HCT116 (cell line): Measurements from ENCODE around the gene COA1. TPM values are rescaled to one million over a fixed set of nuclear protein-coding genes. Genes with fewer than 3 reads are reported as not detected.

ENCODE experiments used
- ATAC-seq: fragments of 200-7000 bp; cut with Tn5 transposase; 2 replicates; pipeline ENCODE4 v1.9.1; 2020; ENCODE audit warnings: mild to moderate bottlenecking, moderate library complexity
- BruUV-seq: library from RNA; stranded (reverse); fragments of 400-500 nt; replicated peaks from 2 replicates; lab custom pipeline; 2021; lab: Mats Ljungman, UMichigan
- CTCF ChIA-PET: fragments of 300-600 bp; sonication (Branson Sonifier 250); formaldehyde crosslinking; loops from one replicate; lab custom pipeline; 2021; ENCODE audit warnings: antibody characterized with exemption; lab: Charles Lee
- POLR2A ChIA-PET: fragments of 300-600, 350-600 bp; sonication (Branson Sonifier 250); formaldehyde crosslinking; loops from one replicate; lab custom pipeline; 2021; ENCODE audit warnings: antibody characterized with exemption; lab: Charles Lee
- RAD21 ChIA-PET, 2 experiments: fragments of 300-600 bp; sonication (Branson Sonifier 250); formaldehyde crosslinking; loops; one replicate each; lab custom pipeline; 2023; ENCODE audit warnings: low total read pairs in 2 of 2; ENCODE audit not compliant: uncharacterized antibody in 2 of 2, unreplicated experiment in 2 of 2, low non-redundant PET in 1 of 2; lab: Charles Lee
- DNase-seq: peaks from one replicate; pipeline ENCODE4 v3.0.0-alpha.2; 2010; ENCODE audit warnings: low read depth, low spot score
- H2AFZ ChIP-seq: fragments of 200-600 bp; shearing (Covaris generic), sonication (generic); 2 replicates; pipeline ENCODE4 v1.6.1; 2017; ENCODE audit warnings: low read depth, mixed run types, mixed read lengths, antibody characterized with exemption, low read length; ENCODE audit not compliant: poor library complexity, severe bottlenecking
- H3K27ac ChIP-seq: 2 replicates; pipeline ENCODE4 v1.5.1; 2012; ENCODE audit warnings: low read depth, low read length
- H3K27me3 ChIP-seq: fragments of 200-600 bp; sonication (generic); 2 replicates; pipeline ENCODE4 v1.6.1; 2016; ENCODE audit warnings: mixed run types, low read length, mixed read lengths; ENCODE audit not compliant: insufficient read depth
- H3K36me3 ChIP-seq, 2 experiments: fragments of 200-500 bp in 1 of 2; fragments of 200-600 bp in 1 of 2; sonication (Bioruptor generic) in 1 of 2; sonication (generic) in 1 of 2; 2 replicates each; pipeline versions ENCODE4 v1.5.1 to v1.6.1; 2014 to 2016; ENCODE audit warnings: low read length in 2 of 2, inconsistent platforms in 1 of 2, mixed read lengths in 1 of 2, mixed run types in 1 of 2; ENCODE audit not compliant: insufficient read depth in 2 of 2, control insufficient read depth in 1 of 2
- H3K4me1 ChIP-seq, 2 experiments: fragments of 200-600 bp in 1 of 2; sonication (generic) in 1 of 2; 2 replicates each; pipeline versions ENCODE4 v1.5.1 to v1.6.1; 2012 to 2017; ENCODE audit warnings: low read length in 2 of 2, inconsistent platforms in 1 of 2, mild to moderate bottlenecking in 1 of 2, mixed read lengths in 1 of 2, mixed run types in 1 of 2, moderate library complexity in 1 of 2; ENCODE audit not compliant: insufficient read depth in 2 of 2, control insufficient read depth in 1 of 2
- H3K4me2 ChIP-seq: fragments of 200-600 bp; sonication (generic); 2 replicates; pipeline ENCODE4 v1.6.1; 2017; ENCODE audit warnings: mixed run types, low read length, mixed read lengths
- H3K4me3 ChIP-seq, 2 experiments: fragments of 200-600 bp in 1 of 2; sonication (generic) in 1 of 2; replicated peaks in 1 of 2; 2 replicates each; pipeline ENCODE4 v1.5.1; 2011 to 2016; ENCODE audit warnings: low read length in 2 of 2, control low read depth in 1 of 2, low read depth in 1 of 2, mild to moderate bottlenecking in 1 of 2, mixed read lengths in 1 of 2, mixed run types in 1 of 2
- H3K79me2 ChIP-seq: fragments of 200-600 bp; sonication (generic); 2 replicates; pipeline ENCODE4 v1.6.1; 2017; ENCODE audit warnings: mild to moderate bottlenecking, mixed run types, low read length, moderate library complexity, mixed read lengths; ENCODE audit not compliant: insufficient read depth
- H3K9ac ChIP-seq: fragments of 200-600 bp; sonication (generic); 2 replicates; pipeline ENCODE4 v1.6.1; 2016; ENCODE audit warnings: low read length, mixed read lengths
- H3K9me2 ChIP-seq: fragments of 200-600 bp; sonication (generic), shearing (Covaris generic); 2 replicates; pipeline ENCODE4 v1.6.1; 2017; ENCODE audit warnings: mixed run types, mild to moderate bottlenecking, moderate library complexity; ENCODE audit not compliant: insufficient read depth
- H3K9me3 ChIP-seq, 2 experiments: fragments of 200-500 bp in 1 of 2; fragments of 200-600 bp in 1 of 2; sonication (Bioruptor generic) in 1 of 2; sonication (generic) in 1 of 2; 2 replicates each; pipeline ENCODE4 v1.6.1; 2014 to 2017; ENCODE audit warnings: low read length in 2 of 2, mixed read lengths in 2 of 2, inconsistent platforms in 1 of 2, low read depth in 1 of 2, mild to moderate bottlenecking in 1 of 2, mixed run types in 1 of 2, moderate library complexity in 1 of 2; ENCODE audit not compliant: control insufficient read depth in 1 of 2, insufficient read depth in 1 of 2
- H4K20me1 ChIP-seq: fragments of 200-600 bp; sonication (generic), shearing (Covaris generic); 2 replicates; pipeline ENCODE4 v1.6.1; 2017; ENCODE audit warnings: mixed run types, mild to moderate bottlenecking, moderate library complexity; ENCODE audit not compliant: insufficient read depth
- ELF1 ChIP-seq: IDR thresholded peaks from 2 replicates; pipeline ENCODE4 v1.6.1; 2012; ENCODE audit warnings: low read depth, borderline replicate concordance
- FOSL1 ChIP-seq: IDR thresholded peaks from 2 replicates; pipeline ENCODE4 v1.6.1; 2012; ENCODE audit warnings: low read depth
- JUND ChIP-seq: IDR thresholded peaks from 2 replicates; pipeline ENCODE4 v1.6.1; 2012
- POLR2A ChIP-seq: IDR thresholded peaks from 2 replicates; pipeline ENCODE4 v1.7.0; 2011; ENCODE audit warnings: borderline replicate concordance; ENCODE audit not compliant: insufficient read depth, insufficient read length; ENCODE audit errors: extremely low read depth
- RAD21 ChIP-seq: IDR thresholded peaks from 2 replicates; pipeline ENCODE4 v1.6.1; 2012; ENCODE audit warnings: low read depth, mild to moderate bottlenecking
- SP1 ChIP-seq: IDR thresholded peaks from 2 replicates; pipeline ENCODE4 v1.6.1; 2012; ENCODE audit warnings: low read depth
- TCF7L2 ChIP-seq: IDR thresholded peaks from 2 replicates; pipeline ENCODE4 v1.7.0; 2011; ENCODE audit warnings: borderline replicate concordance, inconsistent platforms; ENCODE audit not compliant: insufficient read depth, insufficient read length; ENCODE audit errors: extremely low read depth
- intact Hi-C: fragments of 100-400 bp; cut with micrococcal nuclease; formaldehyde crosslinking; loops from 2 replicates; pipeline ENCODE4 v1.10.0; 2022
- total RNA-seq: library from RNA; stranded (reverse); gene quantifications from one replicate; pipeline ENCODE4 v1.2.1, GENCODE V29; 2021; ENCODE audit not compliant: unreplicated experiment
- TF ChIP-seq, protein P1 (sequence below): IDR thresholded peaks from 2 replicates; pipeline ENCODE4 v1.6.1; 2012

Gene COA1
- total RNA-seq, 1 experiment from 2014 or later: 78.5 TPM

DNA sequence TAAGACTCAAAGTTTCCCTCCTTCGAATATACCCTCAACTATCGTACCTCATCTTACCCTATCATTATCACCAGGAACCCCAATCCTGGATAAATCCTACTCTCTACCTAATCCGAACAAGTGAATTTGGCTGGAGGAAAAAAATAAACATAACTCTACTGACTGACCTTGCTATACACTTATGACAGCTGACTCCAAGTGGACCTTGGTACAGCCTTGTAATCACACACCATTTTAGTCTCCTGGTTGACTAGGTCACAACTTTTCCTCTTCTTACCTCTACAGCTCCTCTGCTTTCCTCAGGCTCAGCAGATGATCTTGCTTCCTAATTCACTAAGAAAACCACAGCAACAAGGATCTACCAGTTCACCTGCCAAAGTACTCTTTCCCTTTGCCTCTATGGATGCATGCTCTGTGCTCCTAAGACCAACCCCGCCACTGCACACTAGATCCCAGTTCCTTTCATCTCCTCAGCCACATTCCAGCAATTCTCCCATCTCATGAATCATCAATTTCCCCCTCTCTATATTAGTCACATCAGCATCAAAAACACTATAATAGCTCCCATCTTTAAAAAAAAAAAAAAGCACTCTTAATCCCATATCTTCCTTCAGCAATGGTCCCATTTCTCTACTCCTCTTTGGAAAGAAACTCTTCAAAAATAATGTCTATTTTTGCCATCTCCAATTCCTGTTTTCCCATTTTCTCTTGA, 35.5 kb downstream of the COA1 start:
- H3K4me1 ChIP-seq: peaks cover 28 to 49% of the 10 kb centered on the region in 2 experiments
- ChIA-PET CTCF (interaction anchor here (1.5 kb wide), 1 partner anchor 111 kb away, joined by 11 read pairs; the partner anchor contains the start of gene STK17A), POLR2A (interaction anchor here (1.2 to 1.4 kb wide), 2 partner anchors 36 to 111 kb away, joined by 4 to 15 read pairs; partner anchors contain the start of genes COA1 and STK17A), RAD21 (interaction anchor here (1.1 to 1.9 kb wide), 2 partner anchors 111 kb away, joined by 5 to 8 read pairs; partner anchors contain the start of gene STK17A (in 2 of the 2))
- H3K27me3 ChIP-seq: no peaks in the 10 kb centered on the region
- H3K9ac ChIP-seq: peak overlapping the region; percentile 16; the same call in 1 of the 2 replicates
- no peaks in the 10 kb centered on the region for H3K36me3 ChIP-seq
- DNase-seq (peak; percentile 32), ATAC-seq (peak; percentile 87)
- H3K27ac ChIP-seq: peak overlapping the region; percentile 47; the same call in 1 of the 2 replicates
- no TSS peak for BruUV-seq
- peaks cover 5% of the 10 kb centered on the region; the same call in 1 of the 2 replicates for H4K20me1 ChIP-seq
- peak overlapping the region; percentile 66 for H3K4me2 ChIP-seq
- H3K9me2 ChIP-seq: no peaks in the 10 kb centered on the region
- no peaks in the 10 kb centered on the region for H3K9me3 ChIP-seq
- H3K4me3 ChIP-seq: peak overlapping the region in 1 of 2 experiments; percentile 38; a peak in 2 of 4 replicates
- peaks cover 98% of the 10 kb centered on the region for H3K79me2 ChIP-seq
- intact Hi-C loops: no loop called here
- no peak overlapping the region for H2AFZ ChIP-seq
- TF ChIP-seq POLR2A (no peak), ELF1 (no peak), FOSL1 (peak; percentile 60), JUND (peak; percentile 45; the same call in 1 of the 2 replicates), TCF7L2 (peak; percentile 58), RAD21 (0 out of 2 replicates have a peak, but pooled peaks have one; percentile 4), SP1 (peak; percentile 32; the same call in 1 of the 2 replicates)
- TF ChIP-seq, protein P1, sequence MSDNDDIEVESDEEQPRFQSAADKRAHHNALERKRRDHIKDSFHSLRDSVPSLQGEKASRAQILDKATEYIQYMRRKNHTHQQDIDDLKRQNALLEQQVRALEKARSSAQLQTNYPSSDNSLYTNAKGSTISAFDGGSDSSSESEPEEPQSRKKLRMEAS: 0 out of 2 replicates have a peak, but pooled peaks have one; percentile 9
